ENCODE data around the gene NT5DC3.

Gene NT5DC3

GRCh38 chr12:103840876-103841689, at the start of gene NT5DC3:
Gene NT5DC3, minus strand, starts transcription at chr12:103841234. Its CDS starts 78 bp downstream, at chr12:103841156.
- DNase-seq (ENCODE audit: low read depth in 3 of 3) = peak; percentile 67 to 80 (median 69)

DNA sequence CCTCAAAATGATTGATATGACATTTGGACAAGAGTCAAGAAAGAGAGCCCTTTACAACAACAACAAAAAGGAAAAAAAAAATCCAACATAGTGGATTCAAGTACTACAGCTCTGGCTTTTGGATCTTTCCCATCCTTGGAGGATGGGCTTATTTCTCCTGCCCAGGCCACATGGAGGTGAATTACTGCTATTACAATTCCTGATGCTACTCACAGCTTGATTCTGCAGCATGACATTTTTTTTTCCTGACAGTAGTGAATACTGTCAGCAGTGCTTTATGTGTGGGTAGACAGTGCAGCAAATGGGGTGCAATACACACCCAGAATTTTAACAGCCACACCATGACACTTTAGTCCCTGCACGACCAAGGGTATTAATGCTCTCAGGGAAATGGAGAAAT, 46.7 kb upstream of the NT5DC3 start:
- DNase-seq (ENCODE audit: low read depth in 3 of 3) = no peak

DNA sequence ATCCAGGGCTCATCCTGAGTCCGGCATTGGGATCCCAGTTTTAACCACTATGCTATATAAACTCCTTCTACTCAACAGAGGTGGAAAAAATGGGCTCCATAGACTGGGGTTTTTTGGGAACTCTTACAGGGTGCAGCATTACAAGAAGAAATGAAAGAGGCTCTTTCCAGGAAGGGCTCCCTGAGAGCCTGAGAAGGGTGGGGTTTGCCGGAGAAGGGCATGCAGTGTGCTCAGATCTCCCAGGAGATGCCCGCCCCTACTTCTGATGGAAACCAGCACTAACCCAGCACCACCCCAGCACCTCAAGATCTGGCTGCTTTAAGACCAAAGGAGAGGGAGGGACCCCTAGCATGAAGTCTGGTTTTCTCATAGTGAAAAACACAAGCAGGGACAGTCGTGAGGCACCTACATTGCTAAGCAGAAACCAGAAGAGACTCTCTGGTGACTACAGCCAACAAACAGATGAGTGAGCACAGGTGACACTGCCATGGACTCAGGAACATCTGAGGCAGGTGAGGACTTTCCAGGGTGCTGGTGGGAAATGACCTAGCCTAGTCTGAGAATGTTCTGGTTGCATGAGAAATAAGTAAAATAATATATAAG, 45.3 kb upstream of the NT5DC3 start:
- DNase-seq (ENCODE audit: low read depth in 3 of 3) = no peak

DNA sequence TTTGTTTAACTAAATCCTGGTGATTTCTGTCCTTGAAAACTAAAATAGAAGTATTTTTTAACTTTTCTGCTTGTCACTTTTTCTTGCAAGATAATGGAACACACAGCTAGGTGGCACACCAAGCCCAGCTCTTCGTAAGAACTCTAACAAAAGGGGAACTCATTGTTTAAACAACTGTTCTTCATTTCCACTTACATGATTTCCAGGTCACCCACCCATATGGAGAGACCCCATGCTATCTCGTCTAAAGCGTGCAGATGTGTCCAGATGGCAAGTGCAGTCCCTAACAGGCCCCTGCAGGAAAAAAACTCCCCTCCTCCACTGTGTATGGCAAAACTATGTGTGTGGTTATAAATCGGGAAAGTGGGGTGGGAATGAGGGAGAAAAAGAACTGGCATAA, 43.3 kb upstream of the NT5DC3 start:
- DNase-seq (ENCODE audit: low read depth in 3 of 3) = no peak

DNA sequence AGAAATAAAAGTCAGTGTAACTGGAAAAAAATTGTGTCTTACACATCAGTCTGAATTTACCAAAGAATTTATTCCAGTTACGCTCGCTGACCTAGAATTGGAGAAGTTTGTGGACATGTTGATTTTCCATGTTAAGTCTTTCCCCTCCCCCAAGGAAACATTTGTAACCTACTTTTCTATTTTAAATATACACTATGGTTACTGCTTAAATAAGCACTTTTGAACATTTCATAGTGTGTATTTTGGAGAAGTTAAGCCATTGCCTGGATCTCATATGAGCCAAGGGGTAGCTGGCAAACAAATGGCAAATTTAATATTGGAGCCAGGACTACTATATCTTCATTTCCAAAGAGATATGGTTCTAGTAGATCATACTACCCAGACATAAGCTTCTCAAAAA, 42.9 kb upstream of the NT5DC3 start:
- no peak for DNase-seq (ENCODE audit: low read depth in 3 of 3)

- DNase-seq (ENCODE audit: low read depth in 3 of 3) = no peak
These were observed 42.0 kb upstream of the NT5DC3 start for GRCh38 chr12:103882861-103883596.

DNA sequence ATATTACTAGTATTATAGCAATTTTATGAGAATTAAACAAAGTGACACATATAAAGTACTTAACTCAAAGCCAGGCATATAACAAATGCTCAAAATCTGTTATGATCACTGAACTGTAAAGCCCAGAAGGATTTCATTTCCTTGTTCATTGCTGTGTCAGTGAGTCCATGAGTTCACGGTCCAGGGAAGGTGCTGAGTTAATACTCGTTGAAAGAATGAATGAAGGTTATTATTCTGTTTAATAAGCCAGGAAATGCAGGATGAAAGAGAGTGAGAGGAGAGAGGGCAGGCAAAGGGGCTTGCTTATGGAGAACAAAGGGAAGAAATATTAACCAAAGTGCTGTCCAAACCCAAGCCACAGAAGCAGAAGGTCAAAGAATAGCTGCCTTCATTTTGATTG, 40.2 kb upstream of the NT5DC3 start:
- no peak for DNase-seq (ENCODE audit: low read depth in 3 of 3)

DNA sequence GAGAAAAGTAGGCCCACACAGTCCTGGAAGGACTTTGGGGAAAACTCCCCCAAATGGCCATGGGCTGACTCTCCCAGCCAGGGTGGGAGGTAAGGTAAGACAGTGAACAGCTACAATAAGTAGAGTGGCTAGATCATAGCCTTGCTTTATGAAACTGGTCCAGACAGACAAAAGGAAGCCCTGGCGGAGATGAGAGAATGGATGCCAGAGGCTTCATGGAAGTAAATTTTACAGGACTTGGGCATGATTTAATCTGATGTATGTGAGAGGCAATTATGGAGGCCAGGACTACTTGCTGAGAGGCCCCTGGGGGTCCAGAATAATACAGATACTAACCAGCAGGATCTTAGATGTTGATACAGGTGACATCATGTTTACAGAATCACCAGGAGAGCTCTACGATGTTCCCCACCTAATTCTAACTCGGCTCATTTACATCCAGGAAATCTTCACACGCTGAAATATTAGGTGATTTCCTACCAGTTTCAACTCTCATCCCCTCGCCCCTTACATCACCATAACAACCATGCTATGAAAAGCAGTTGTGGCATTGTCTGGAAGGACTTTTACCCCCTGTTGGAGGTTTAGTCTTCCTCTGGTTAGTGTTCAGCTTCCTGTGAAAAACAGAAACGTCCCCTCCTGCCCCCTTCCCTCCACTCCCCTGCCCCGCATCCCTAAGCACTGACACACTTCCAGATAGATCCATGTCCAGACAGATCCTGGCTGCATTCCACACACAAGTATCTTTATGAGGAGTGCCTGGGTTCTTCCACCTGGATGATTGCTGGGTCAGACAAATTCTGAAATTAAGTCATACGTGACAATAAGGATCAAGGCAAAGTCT, 39.5 kb upstream of the NT5DC3 start:
- no peak for DNase-seq (ENCODE audit: low read depth in 3 of 3)

DNA sequence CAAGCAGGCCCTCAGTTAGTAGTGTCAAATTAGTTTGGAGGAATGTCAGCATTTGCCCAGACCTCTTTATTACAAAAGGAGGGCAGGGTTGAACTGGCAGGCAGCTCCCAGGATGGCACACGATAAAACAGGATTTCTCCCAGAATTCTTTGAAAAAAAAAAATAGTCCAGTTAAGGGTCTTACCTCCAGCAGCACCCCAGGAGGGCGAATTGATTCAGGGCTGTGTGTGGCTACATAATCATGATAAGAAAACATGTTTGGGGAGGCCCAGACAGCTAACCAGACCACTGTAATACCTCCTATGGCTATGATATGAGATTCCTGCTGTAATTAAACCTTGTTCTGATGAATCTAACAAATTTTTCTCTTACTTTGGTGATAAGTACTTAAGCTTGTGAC, 38.8 kb upstream of the NT5DC3 start:
- no peak for DNase-seq (ENCODE audit: low read depth in 3 of 3)

DNA sequence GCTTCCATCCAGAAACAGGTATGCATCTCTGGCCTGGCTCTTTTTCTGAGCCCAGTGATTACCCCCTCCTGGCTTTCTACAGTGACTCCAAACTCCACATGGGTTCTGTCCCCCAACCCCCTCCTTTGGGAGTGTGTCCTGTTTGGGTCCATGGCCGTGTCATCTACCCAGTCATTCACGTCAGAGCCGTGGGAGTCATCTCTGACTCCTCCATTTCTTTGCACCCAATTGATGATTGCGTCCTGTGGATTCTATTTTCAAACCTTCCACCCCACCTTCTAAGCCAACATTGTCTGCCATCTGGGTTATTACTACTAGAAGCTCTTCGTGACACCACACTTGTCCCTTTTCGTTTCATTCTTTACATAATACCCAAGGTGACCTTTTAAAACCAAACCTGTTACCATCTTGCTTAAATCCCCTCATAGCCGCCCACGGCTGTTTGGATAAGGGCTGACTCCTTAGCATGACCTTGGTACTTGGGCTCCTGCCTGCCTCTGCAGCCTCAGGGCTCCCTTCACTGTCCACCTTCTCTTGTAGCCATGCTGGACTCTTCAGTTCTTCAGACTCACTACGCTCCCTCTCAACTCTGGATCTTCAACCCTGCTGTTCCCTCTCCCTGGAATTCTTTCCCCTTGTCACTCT, 38.1 kb upstream of the NT5DC3 start:
- no peak for DNase-seq (ENCODE audit: low read depth in 3 of 3)

DNA sequence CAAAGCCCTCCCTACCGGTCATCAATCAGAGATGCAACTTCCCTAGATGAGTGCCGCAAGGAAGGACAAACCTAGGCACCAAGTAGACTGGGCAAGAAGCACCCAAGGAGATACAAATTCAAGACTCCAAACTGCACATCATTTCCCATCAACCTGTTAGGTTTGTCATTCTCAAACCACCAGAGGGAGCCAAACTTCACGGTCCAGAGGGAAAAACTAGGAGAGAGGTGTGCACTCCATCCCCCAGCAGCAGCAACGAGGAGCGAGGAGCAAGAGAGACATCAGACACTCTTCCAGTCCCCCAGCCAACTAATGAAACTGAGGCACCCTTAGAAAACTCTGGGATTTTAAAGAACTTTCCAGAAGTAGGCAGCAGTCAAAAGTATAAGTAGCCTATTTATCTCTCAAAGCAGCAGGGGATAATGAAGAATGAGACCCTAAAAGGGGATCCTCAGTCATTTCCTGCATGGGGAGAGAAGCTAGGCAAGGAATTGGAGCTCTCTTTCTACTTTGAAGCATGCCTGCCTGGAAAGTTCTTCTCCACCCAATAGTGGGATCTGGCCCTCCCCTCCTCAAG, 37.0 kb upstream of the NT5DC3 start:
- DNase-seq (ENCODE audit: low read depth in 3 of 3) = peak; percentile 37 to 61 (median 39)

DNA sequence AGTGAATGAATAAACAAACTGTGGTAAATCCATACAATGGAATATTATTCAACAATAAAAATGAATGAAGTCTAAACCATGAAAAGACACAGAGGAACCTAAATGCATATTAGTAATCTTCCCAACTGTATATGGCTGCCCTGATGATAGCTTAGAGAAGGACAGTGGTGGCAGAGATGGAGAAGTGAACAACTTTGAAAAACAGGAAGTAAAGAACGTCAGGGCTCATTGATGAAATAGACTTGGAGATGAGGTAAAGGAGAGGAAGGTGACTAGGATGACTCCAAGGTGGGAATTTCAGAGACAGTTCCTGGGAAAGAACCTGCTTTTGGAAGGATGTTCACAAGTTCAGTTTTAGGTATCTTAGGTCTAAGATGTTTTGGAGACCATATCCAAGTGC, 36.3 kb upstream of the NT5DC3 start:
- no peak for DNase-seq (ENCODE audit: low read depth in 3 of 3)

DNA sequence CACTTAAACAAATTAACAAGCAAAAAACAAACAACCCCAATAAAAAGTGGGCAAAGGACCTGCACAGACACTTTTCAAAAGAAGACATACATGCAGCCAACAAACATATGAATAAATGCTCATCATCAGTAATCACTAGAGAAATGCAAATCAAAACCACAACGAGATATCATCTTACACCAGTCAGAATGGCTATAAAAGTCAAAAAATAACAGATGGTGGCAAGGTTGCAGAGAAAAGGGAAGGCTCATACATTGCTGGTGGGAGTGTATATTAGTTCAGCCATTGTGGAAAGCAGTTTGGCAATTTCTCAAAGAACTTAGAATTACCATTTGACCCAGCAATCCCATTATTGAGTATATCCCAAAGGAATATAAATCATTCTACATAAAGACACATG, 34.6 kb upstream of the NT5DC3 start:
- DNase-seq (ENCODE audit: low read depth in 3 of 3) = no peak

- DNase-seq (ENCODE audit: low read depth in 3 of 3) = no peak
These were observed 27.2 kb upstream of the NT5DC3 start for GRCh38 chr12:103868215-103868614.

DNA sequence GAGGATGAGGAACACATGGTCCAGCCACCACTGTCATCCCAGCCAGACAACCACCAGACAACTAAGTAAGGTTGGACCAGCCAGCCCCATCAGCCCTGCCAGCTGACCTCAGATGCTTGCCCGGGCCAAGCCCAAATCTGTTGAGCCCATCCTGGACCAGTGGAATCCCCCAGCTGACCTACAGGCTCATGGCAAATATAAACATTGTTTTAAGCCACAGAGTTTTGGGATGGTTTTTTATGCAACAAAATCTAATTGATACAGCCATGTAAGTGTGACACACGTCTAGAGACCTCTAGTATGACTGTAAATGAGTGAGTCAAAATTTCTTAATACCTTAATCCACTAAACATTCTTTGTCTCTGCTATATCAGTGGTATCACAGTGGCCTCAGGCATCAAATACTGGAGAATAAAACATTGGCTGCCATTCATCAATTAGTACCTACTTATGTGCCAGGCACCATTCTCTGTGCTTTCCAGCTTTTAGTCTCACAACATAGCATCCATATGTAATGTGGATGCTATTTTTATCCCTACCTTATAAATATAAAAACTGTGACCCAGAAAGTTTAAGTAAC, 24.2 kb upstream of the NT5DC3 start:
- no peak for DNase-seq (ENCODE audit: low read depth in 3 of 3)

DNA sequence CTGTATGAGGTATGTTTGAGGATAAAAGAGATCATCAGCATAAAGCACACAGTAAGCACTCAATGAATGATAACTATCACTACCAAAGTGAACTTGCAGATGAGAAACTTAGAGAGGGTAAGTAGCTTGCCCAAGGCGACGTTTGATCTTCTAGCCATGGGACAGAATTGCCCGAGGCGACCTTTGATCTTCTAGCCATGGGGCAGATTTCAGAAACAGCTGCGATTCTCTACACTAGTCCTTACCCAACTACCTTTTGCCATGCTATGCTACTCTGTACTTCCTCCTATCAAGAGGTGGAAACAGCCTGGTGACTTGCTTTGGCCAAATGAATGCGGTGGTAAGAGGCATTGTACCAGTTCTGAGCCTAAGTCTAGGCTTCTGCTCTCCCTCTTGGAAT, 23.7 kb upstream of the NT5DC3 start:
- DNase-seq (ENCODE audit: low read depth in 3 of 3) = no peak

DNA sequence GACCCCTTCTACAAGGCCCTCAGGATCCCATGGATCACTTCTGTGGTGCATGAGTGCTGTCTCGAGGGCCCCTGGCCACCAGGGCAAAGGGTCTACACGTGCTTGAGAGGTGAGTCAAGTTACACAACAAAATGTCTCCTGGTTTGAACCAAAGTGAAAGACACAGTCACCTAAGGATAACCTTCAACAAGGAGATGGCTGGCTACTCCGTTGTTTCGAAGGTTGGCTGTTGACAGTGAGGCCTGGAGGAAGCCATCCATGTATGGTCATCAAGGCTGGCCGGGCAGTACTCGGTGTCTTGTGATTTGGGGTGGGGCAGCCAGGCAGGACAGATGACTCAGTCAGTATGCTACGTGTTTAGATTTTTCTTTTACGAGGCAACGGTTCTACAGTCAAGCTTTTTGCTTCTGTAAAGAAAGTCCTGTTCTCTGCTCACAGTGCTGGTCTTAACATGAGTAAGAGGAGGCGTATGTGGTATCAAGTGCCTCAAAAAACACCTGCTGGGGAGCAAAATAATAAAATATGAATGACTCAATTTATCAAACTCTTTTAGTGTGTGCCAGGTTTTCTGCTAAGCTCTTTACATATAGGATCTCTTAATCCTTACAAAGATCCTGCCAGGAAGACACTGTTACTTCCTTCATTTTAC, 18.0 kb upstream of the NT5DC3 start:
- DNase-seq (ENCODE audit: low read depth in 3 of 3) = no peak

GRCh38 chr12:103858335-103858734, 17.3 kb upstream of the NT5DC3 start:
- no peak for DNase-seq (ENCODE audit: low read depth in 3 of 3)

DNA sequence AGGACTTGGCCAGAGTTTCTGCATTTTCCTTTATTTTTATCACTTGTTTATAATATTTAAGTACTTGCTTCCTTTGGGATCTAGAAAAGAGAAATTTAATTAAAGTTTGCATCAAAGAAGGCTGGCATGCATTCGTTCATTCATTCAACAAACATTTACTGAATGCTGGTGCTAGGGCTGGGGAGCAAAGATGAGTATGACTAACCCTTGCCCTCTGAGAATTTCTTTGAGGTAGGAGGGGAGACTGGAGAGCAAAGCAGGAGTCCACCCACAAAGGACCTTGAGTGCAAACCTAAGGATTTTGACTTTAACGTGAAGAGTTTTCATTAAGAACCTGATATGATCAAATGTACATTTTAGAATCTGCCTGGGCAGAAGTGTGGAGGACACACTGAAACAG, 16.1 kb upstream of the NT5DC3 start:
- no peak for DNase-seq (ENCODE audit: low read depth in 3 of 3)
